Uterus (tissue), 4 donors: ENCODE data around the gene ELOVL1. TPM values are rescaled to one million over a fixed set of nuclear protein-coding genes. Genes with fewer than 3 reads are reported as not detected.
"Not testable (repeated sequence)": the region's sequence is repeated elsewhere in the genome, so short reads cannot be mapped to it uniquely, and the experiment has no call there.

Experiments used
- DNase-seq, 2 donors: peaks; one replicate each; pipeline ENCODE4 v3.0.0-alpha.2; 2019 to 2020
- H3K27ac ChIP-seq, 2 donors: fragments of 200-600 bp; sonication (generic); 1 replicate in 1 of 2; 2 replicates in 1 of 2; pipeline ENCODE4 v1.5.1; 2016 to 2018
- H3K27me3 ChIP-seq, 2 donors: fragments of 200-600 bp; sonication (generic); one replicate each; pipeline ENCODE4 v1.5.1; 2018 to 2019; ENCODE audit warnings: control low read depth in 1 of 2
- H3K36me3 ChIP-seq, 2 donors: fragments of 200-600 bp; sonication (generic); one replicate each; pipeline ENCODE4 v1.5.1; 2019; ENCODE audit warnings: control low read depth in 1 of 2
- H3K4me1 ChIP-seq, 2 donors: fragments of 200-600 bp; sonication (generic); one replicate each; pipeline ENCODE4 v1.5.1; 2018 to 2019; ENCODE audit warnings: control low read depth in 1 of 2
- H3K4me3 ChIP-seq, 2 donors: fragments of 200-600 bp; sonication (generic); 1 replicate in 1 of 2; 2 replicates in 1 of 2; pipeline ENCODE4 v1.5.1; 2018 to 2019; ENCODE audit warnings: mild to moderate bottlenecking in 1 of 2
- H3K9me3 ChIP-seq, 2 donors: fragments of 200-600 bp; sonication (generic); one replicate each; pipeline ENCODE4 v1.5.1; 2019; ENCODE audit warnings: control low read depth in 1 of 2
- POLR2A ChIP-seq, 2 donors: fragments of 450-650 bp; IDR thresholded peaks; one replicate each; pipeline ENCODE4 v1.6.1; 2016; ENCODE audit warnings: antibody characterized with exemption in 2 of 2, mild to moderate bottlenecking in 1 of 2, moderate library complexity in 1 of 2
- intact Hi-C: fragments of 100-400 bp; cut with DNase I; formaldehyde crosslinking; loops from one replicate; pipeline ENCODE4 v1.15.1; 2023; ENCODE audit warnings: low total_unique reads
- total RNA-seq, 4 donors: library from RNA; depleted of rRNA in 3 of 4; stranded (reverse); fragments of >200 nt in 3 of 4; gene quantifications; one replicate each; pipeline versions ENCODE4 v1.1.0 to v1.2.4, GENCODE V29; 2014 to 2023
- TF ChIP-seq, protein P1 (sequence below), 4 experiments: fragments of 200-600 bp in 2 of 4; fragments of 450-650 bp in 2 of 4; sonication (generic) in 2 of 4; IDR thresholded peaks; one replicate each; pipeline ENCODE4 v1.5.1; 2016 to 2019; ENCODE audit warnings: antibody characterized with exemption in 4 of 4, mild to moderate bottlenecking in 2 of 4, moderate library complexity in 1 of 4
- donor health status: DM: yes; HTN: yes; CAD: no.

ELOVL1 gene
- total RNA-seq, 4 donors from 2014 or later = 7.9 to 62.8 (median 34.9) TPM

DNA sequence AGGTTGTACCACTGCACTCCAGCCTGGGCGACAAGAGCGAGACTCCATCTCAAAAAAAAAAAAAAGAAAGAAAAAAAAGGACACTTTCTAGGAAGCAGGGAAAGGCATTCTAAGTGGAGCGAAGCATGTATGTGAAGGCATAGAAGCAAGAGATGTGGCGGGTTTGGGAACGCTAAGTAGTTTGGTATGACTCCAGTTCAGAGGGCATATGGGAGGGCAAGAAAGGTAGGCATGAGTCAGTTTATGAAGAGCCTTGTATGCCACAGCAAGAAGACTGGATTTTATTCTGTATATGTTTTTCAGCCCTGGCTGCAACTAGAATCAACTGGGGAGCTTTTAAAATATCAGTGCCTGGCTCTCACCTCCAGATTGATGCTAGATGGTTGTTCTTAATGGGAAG, 4.4 kb upstream of the ELOVL1 start:
- no peak overlapping the region for H3K27ac ChIP-seq
- TF ChIP-seq, protein P1, sequence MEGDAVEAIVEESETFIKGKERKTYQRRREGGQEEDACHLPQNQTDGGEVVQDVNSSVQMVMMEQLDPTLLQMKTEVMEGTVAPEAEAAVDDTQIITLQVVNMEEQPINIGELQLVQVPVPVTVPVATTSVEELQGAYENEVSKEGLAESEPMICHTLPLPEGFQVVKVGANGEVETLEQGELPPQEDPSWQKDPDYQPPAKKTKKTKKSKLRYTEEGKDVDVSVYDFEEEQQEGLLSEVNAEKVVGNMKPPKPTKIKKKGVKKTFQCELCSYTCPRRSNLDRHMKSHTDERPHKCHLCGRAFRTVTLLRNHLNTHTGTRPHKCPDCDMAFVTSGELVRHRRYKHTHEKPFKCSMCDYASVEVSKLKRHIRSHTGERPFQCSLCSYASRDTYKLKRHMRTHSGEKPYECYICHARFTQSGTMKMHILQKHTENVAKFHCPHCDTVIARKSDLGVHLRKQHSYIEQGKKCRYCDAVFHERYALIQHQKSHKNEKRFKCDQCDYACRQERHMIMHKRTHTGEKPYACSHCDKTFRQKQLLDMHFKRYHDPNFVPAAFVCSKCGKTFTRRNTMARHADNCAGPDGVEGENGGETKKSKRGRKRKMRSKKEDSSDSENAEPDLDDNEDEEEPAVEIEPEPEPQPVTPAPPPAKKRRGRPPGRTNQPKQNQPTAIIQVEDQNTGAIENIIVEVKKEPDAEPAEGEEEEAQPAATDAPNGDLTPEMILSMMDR (IDR thresholded peaks at IDR 0.05) = no peak
- no peak for TF ChIP-seq POLR2A (IDR thresholded peaks at IDR 0.05)
- H3K36me3 ChIP-seq = no peaks in the 10 kb centered on the region
- DNase-seq = no peak
- H3K4me1 ChIP-seq = peaks cover 2 to 7% of the 10 kb centered on the region in 2 donors
- intact Hi-C loops = no loop called here
- H3K9me3 ChIP-seq = no peaks in the 10 kb centered on the region
- no peak overlapping the region for H3K4me3 ChIP-seq
- no peaks in the 10 kb centered on the region for H3K27me3 ChIP-seq

DNA sequence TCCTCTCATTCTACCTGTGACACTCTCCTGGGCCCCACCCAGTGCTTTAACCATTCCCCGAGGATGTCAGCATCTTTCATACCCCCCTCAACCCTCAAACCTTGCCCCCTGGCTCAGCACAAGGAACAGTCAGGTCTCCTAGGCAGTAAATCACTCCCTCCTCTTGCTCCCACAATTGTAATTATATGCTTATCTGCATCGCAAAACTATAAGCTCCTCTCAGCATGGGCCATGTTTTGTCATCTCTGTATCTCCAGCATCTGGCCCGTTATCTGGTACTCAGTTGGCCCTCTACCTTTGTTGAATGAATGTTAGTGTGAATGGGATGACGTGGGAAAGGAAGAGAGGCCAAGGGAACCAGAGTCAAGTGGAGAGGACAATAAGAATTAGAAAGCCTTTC, 2.8 kb upstream of the ELOVL1 start:
- intact Hi-C loops = no loop called here
- H3K4me3 ChIP-seq = no peak overlapping the region
- no peak for DNase-seq
- H3K36me3 ChIP-seq = no peaks in the 10 kb centered on the region
- peaks cover 7 to 10% of the 10 kb centered on the region in 2 donors for H3K4me1 ChIP-seq
- H3K27ac ChIP-seq = no peak overlapping the region
- H3K9me3 ChIP-seq = no peaks in the 10 kb centered on the region
- TF ChIP-seq, protein P1 (IDR thresholded peaks at IDR 0.05) = no peak
- TF ChIP-seq POLR2A (IDR thresholded peaks at IDR 0.05) = no peak
- no peaks in the 10 kb centered on the region for H3K27me3 ChIP-seq

DNA sequence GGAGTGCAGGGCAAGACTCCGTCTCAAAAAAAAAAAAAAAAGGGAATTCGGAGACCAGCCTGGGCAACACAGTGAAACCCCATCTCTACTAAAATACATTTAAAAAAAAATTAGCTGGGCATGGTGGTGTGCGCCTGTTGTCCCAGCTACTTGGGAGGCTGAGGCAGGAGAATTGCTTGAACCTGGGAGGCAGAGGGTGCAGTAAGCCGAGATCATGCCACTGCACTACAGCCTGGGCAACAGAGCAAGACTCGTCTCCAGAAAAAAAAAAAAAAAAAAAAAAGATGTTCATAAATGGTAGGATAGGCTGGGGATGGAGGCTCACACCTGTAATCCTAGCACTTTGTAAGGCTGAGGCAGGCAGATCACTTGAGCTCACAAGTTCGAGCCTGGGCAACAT, 2.0 kb upstream of the ELOVL1 start:
- peaks cover 7 to 10% of the 10 kb centered on the region in 2 donors for H3K4me1 ChIP-seq
- intact Hi-C loops, H3K27ac ChIP-seq, DNase-seq, H3K9me3 ChIP-seq, H3K27me3 ChIP-seq, H3K4me3 ChIP-seq, H3K36me3 ChIP-seq: not testable (repeated sequence)

DNA sequence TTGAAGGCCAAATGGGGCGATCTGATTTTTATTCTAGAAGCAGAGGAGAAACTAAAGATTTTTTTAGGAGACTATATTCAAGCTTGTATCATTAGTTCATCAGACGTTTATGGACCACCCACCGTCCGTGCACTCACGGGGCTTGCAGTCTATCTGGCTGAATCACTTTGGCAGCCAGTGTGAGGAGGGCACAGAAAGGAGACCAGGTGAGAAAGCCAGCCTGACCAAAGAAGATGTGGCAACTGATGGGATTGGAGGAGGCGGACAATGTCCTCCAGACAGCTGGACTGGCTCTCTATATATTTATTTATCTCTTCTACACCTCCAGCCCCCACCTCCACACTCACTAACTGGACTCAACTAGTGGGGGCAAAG, 822 bp upstream of the ELOVL1 start:
- H3K4me1 ChIP-seq = peaks cover 7 to 10% of the 10 kb centered on the region in 2 donors
- H3K36me3 ChIP-seq = no peaks in the 10 kb centered on the region
- H3K27me3 ChIP-seq = no peaks in the 10 kb centered on the region
- intact Hi-C loops = no loop called here
- TF ChIP-seq, protein P1 (IDR thresholded peaks at IDR 0.05) = no peak
- TF ChIP-seq POLR2A (IDR thresholded peaks at IDR 0.05) = no peak
- H3K9me3 ChIP-seq = no peaks in the 10 kb centered on the region
- no peak for DNase-seq
- H3K4me3 ChIP-seq = peak overlapping the region; percentile 64 to 65
- H3K27ac ChIP-seq = peak overlapping the region; percentile 81 to 96

DNA sequence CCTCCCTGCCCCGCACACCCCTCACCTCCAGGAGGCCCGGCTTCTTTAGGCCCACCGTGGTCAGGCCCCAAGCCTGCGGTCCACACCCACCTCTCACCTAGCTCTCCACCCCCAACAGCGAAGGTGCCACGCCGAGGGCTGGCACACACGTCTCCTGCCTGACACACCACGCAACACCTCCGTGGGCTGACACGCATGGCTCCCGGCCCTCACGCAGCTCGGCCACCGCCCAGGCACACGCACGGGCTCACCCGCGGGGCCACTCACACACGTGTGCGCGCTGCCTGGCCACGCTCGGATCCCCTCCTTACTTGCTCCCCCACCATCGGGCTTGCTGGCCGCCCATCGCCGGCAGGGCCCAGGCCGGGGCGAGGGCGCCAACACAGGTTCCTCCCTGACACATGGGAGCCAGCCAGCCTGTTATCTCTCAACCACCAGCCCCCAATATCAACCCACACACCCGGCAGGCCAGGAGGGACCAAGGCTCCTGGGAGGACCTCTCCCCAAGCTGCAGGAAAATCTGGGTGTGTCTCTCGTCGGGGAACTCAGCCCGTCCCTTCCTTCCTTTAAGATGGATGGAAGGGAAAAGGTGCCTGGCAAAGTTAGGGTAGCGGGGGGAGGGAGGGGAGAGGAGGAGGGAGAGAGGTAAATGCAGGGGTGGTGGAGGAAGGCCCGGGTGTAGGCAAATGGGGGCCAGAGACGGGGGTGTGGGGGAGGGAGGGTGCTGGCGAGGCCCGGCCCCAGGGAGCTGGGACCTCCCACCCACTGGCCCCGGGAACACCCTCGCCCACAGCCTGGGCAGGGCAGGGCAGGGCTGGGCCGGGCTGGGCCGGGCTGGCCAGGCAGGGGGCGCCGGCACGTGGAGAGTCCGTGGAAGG, 546 bp downstream of the ELOVL1 start:
- peak overlapping the region; percentile 81 to 96 for H3K27ac ChIP-seq
- no peaks in the 10 kb centered on the region for H3K36me3 ChIP-seq
- DNase-seq = peak in 1 of 2 donors; percentile 30
- TF ChIP-seq, protein P1 (IDR thresholded peaks at IDR 0.05) = peak in 1 of 4 experiments; percentile 9
- no peak for TF ChIP-seq POLR2A (IDR thresholded peaks at IDR 0.05)
- no peaks in the 10 kb centered on the region for H3K9me3 ChIP-seq
- no peaks in the 10 kb centered on the region for H3K27me3 ChIP-seq
- intact Hi-C loops = no loop called here
- peak overlapping the region; percentile 64 to 65 for H3K4me3 ChIP-seq
- H3K4me1 ChIP-seq = peaks cover 7 to 10% of the 10 kb centered on the region in 2 donors
